ENCODE data around the gene PARN. TPM values are rescaled to one million over a fixed set of nuclear protein-coding genes. Genes with fewer than 3 reads are reported as not detected.

Gene PARN
- total and polyA plus RNA-seq, 9 of the 15 experiments (the other 6 are each of a cell fraction or from before 2014, with no cell fraction given) = 9.6 to 51.3 (median 40.4) TPM

GRCh38 chr16:14525596-14525995 lies 104.5 kb downstream of the PARN start:
- TF ChIP-seq RFX7 (CRISPR knock-in tag; IDR thresholded peaks at IDR 0.05) = no peak
- no TSS peak for BruUV-seq (replicated peaks)
- H3K36me3 ChIP-seq (ENCODE audit: control insufficient read depth, insufficient read depth, low read length) = no peaks in the 10 kb centered on the region
- no peak overlapping the region for H3K4me3 ChIP-seq
- CTCF ChIA-PET (ENCODE audit: low intra/inter-chr PET ratio) = no interaction called here
- ATAC-seq (no peak), FAIRE-seq (no peak), DNase-seq (ENCODE audit: extremely low read depth in 1 of 4, low spot score in 3 of 4) (no peak)
- intact Hi-C loops (cut with micrococcal nuclease) = loop anchor here (5.0 to 10.0 kb wide), 2 partner anchors 151 to 603 kb away; partner anchors contain the start of gene ERCC4
- H3K4me1 ChIP-seq (replicated peaks in 1 of 2; ENCODE audit: control insufficient read depth in 2 of 2, insufficient read depth in 2 of 2, low read length in 2 of 2) = peaks cover 0 to 22% of the 10 kb centered on the region in 2 experiments; a peak in 4 of 5 replicates
- in situ Hi-C loops (cut with MboI) = loop anchor here (5.0 to 10.0 kb wide), 2 partner anchors 233 to 601 kb away; partner anchors contain the start of gene ERCC4
- POLR2A ChIA-PET = interaction anchor here (0.6 kb wide), 1 partner anchor 33 kb away, joined by 3 read pairs; no protein-coding TSS in a partner anchor
- no peak overlapping the region for H3K27ac ChIP-seq (ENCODE audit: extremely low read depth, low read depth, low read length)
- no peaks in the 10 kb centered on the region for H3K27me3 ChIP-seq (ENCODE audit: control insufficient read depth in 2 of 2, insufficient read depth in 2 of 2, low read length in 2 of 2)
- H3K4me2 ChIP-seq (ENCODE audit: insufficient read depth, low read length) = no peak overlapping the region
- H3K79me2 ChIP-seq (ENCODE audit: control insufficient read depth, insufficient read depth, low read length) = 0 out of 3 replicates have a peak, but pooled peaks cover 6% of the 10 kb centered on the region
- no peak overlapping the region for H3K9ac ChIP-seq (ENCODE audit: insufficient read depth in 1 of 2, low read depth in 2 of 2, low read length in 2 of 2)
- H3K9me3 ChIP-seq (replicated peaks; ENCODE audit: control insufficient read depth, insufficient read depth, low read depth, low read length) = no peaks in the 10 kb centered on the region
- no peaks in the 10 kb centered on the region for H3K9me1 ChIP-seq (ENCODE audit: control insufficient read depth, insufficient read depth, low read length)
- no peaks in the 10 kb centered on the region for H4K20me1 ChIP-seq (replicated peaks; ENCODE audit: control insufficient read depth, insufficient read depth, low read length)
- WGBS (ENCODE audit: insufficient coverage, low coverage, missing lambda C conversion rate) = 84% methylated on average over 5 of the region's 5 CpGs
- H2AFZ ChIP-seq (ENCODE audit: low read depth, low read length) = no peak overlapping the region

GRCh38 chr16:14524979-14525378 lies 105.1 kb downstream of the PARN start:
- no peak for DNase-seq (ENCODE audit: extremely low read depth in 1 of 4, low spot score in 3 of 4)
- POLR2A ChIA-PET = interaction anchor here (0.6 kb wide), 1 partner anchor 156 kb away, joined by 4 read pairs; no protein-coding TSS in a partner anchor
- CTCF ChIA-PET (ENCODE audit: low intra/inter-chr PET ratio) = interaction anchor here (0.6 kb wide), 1 partner anchor 239 kb away, joined by 5 read pairs; no protein-coding TSS in a partner anchor
- Histone ChIP-seq H3K4me3 (no peak overlapping the region), H2AFZ (ENCODE audit: low read depth, low read length) (no peak overlapping the region), H3K27ac (ENCODE audit: extremely low read depth, low read depth, low read length) (no peak overlapping the region), H3K4me1 (replicated peaks in 1 of 2; ENCODE audit: control insufficient read depth in 2 of 2, insufficient read depth in 2 of 2, low read length in 2 of 2) (peaks cover 0 to 22% of the 10 kb centered on the region in 2 experiments; a peak in 4 of 5 replicates), H3K27me3 (ENCODE audit: control insufficient read depth in 2 of 2, insufficient read depth in 2 of 2, low read length in 2 of 2) (no peaks in the 10 kb centered on the region), H3K36me3 (ENCODE audit: control insufficient read depth, insufficient read depth, low read length) (no peaks in the 10 kb centered on the region), H3K9me1 (ENCODE audit: control insufficient read depth, insufficient read depth, low read length) (no peaks in the 10 kb centered on the region), H3K4me2 (ENCODE audit: insufficient read depth, low read length) (no peak overlapping the region), H4K20me1 (replicated peaks; ENCODE audit: control insufficient read depth, insufficient read depth, low read length) (no peaks in the 10 kb centered on the region), H3K9ac (ENCODE audit: insufficient read depth in 1 of 2, low read depth in 2 of 2, low read length in 2 of 2) (no peak overlapping the region), H3K79me2 (ENCODE audit: control insufficient read depth, insufficient read depth, low read length) (0 out of 3 replicates have a peak, but pooled peaks cover 6% of the 10 kb centered on the region), H3K9me3 (replicated peaks; ENCODE audit: control insufficient read depth, insufficient read depth, low read depth, low read length) (no peaks in the 10 kb centered on the region)
- in situ Hi-C loops (cut with MboI) = loop anchor here (5.0 to 10.0 kb wide), 2 partner anchors 233 to 600 kb away; partner anchors contain the start of gene ERCC4
- no peak for FAIRE-seq
- 65% methylated on average over 3 of the region's 3 CpGs for WGBS (ENCODE audit: insufficient coverage, low coverage, missing lambda C conversion rate)
- intact Hi-C loops (cut with micrococcal nuclease) = loop anchor here (5.0 to 10.0 kb wide), 2 partner anchors 150 to 603 kb away; partner anchors contain the start of gene ERCC4
- no TSS peak for BruUV-seq (replicated peaks)
- ATAC-seq = no peak
- TF ChIP-seq POLR2B (IDR thresholded peaks at IDR 0.05; ENCODE audit: low read depth, partially characterized antibody) (no peak), TCF3 (CRISPR knock-in tag; IDR thresholded peaks at IDR 0.05) (peak; percentile 32; the same call in 1 of the 2 replicates), HCFC1 (IDR thresholded peaks at IDR 0.05; ENCODE audit: low read depth, low read length) (no peak)

All from K562 (cell line).